DMS114 treated with DMSO at 0.1 percent for 48 hours (cell line): ENCODE data around the gene INHBE.
"Not testable (repeated sequence)": the region's sequence is repeated elsewhere in the genome, so short reads cannot be mapped to it uniquely, and the experiment has no call there.

Experiments
- DNase-seq: peaks from one replicate; lab custom pipeline; 2025; ENCODE audit not compliant: unreplicated experiment; lab: John Stamatoyannopoulos, UW

INHBE gene

DNA sequence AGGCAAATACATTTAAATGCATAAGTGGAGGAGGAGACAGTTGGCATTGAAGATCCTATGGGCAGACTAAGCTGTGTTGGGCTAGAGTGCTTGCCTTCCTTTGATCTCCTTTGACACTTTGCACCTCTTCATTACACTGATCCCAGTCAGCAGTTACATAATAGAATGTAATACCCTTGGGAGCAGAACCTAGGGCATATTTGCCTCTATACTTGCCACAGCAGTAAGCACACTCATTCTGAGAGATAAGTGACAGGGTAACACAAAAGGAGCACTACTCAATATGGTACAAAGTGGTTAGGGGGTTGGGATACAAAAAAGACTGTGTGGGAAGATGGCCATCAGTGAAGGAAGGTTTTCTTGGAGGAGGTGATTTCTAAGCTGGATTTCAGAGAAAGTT is 41.7 kb downstream of the INHBE start:
- DNase-seq = no peak

DNA sequence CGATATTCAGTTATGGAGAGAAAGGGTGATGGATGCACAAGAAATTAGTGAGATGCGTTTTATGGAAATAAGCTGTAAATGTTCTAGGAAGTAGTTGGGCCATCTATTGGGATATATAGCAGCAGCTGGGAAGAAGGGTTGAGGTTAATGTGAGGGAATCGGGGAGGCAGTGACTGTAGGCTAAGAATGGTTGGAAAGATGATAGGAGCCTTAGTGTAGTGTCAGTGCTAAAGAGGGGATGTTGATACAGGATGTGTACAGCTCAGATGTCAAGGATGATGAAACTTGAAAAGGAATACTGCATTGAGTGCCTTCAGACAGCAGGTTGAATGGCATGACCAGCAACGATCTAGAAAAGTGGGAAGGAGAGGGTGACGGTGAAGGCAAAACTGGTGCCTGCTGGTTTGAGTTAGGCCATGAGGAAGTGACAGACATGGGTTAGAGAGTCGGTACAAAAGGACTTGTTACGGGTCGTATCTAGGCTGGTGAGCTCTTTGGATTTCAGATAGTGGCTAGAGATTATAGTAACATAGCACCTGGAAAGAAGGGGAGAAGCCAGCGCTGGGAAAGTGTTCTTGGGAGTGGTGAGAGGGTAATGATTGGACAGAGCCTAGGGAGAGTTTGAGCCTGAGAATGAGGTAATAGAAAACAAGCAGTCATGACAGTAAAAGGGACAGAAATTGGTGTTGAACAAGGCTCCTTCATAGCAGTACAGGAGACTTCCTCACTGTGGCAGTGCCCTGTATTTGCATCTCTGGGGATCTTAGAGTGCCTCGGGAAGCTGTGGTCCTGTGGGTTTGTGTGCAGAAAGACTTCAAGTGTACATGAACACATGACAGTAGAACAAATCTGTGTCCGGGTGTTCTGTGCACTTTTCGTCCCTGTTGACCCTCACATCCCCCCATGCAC is 42.4 kb downstream of the INHBE start:
- DNase-seq = no peak

DNA sequence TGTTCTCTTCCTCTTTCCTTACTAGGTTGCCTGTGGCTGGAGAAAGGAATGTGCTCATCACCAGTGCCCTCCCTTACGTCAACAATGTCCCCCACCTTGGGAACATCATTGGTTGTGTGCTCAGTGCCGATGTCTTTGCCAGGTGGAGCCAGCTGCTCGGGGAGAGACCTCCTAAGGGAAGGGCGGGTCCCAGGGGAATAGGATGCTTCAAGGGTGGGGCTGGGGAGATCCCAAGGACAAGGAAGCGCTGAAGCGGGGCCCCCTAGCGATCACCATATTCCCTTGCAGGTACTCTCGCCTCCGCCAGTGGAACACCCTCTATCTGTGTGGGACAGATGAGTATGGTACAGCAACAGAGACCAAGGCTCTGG is 43.0 kb downstream of the INHBE start:
- DNase-seq = no peak

DNA sequence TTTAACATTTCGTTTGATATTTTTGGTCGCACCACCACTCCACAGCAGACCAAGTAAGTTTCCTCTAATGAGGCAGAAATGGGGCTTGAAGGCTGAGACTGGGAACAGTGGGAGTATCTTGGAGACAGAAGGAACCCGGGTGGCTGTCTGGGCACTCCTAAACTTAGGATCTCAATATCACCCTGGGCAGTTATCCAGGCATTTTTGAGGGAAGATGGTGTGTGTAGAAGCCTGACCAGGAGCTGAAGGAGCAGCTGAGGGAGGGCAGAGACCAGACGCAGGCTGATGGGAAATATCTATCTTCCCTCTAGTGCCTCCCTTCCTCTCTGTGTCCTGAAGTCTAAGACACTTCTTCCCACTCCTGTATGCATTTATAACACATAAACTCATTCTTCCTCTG is 43.5 kb downstream of the INHBE start:
- no peak for DNase-seq

DNA sequence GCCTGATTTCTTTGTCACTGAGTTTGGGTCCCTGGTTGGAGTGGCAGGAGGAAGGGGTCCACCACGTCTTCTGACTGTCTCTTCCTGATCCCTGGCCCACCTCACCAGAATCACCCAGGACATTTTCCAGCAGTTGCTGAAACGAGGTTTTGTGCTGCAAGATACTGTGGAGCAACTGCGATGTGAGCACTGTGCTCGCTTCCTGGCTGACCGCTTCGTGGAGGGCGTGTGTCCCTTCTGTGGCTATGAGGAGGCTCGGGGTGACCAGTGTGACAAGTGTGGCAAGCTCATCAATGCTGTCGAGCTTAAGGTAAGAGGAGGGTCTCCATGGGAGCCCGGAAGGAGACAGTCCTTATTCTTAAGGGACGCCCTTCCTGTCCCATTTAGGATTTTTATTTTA is 45.1 kb downstream of the INHBE start:
- no peak for DNase-seq

DNA sequence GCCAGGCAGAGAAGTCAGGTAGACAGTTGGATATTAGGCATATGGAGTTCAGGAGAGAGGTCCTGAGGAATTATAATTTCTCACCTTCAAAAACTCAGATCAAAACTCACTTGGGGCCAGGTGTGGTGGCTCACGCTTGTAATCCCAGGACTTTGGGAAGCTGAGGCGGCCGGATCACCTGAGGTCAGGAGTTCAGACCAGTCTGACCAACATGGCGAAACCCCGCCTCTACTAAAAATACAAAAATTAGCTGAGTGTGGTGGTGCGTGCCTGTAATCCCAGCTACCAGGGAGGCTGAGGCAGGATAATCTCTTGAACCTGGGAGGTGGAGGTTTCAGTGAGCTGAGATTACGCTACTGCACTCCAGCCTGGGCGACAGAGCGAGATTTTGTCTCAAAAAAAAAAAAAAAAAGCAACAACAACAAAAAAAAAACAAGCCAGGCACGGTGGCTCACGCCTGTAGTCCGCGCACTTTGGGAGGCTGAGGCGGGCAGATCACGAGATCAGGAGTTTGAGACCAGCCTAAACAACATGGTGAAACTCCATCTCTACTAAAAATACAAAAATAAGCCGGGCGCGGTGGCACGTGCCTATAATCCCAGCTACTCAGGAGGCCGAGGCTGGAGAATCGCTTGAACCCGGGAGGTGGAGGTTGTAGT is 47.3 kb downstream of the INHBE start:
- DNase-seq = not testable (repeated sequence)

DNA sequence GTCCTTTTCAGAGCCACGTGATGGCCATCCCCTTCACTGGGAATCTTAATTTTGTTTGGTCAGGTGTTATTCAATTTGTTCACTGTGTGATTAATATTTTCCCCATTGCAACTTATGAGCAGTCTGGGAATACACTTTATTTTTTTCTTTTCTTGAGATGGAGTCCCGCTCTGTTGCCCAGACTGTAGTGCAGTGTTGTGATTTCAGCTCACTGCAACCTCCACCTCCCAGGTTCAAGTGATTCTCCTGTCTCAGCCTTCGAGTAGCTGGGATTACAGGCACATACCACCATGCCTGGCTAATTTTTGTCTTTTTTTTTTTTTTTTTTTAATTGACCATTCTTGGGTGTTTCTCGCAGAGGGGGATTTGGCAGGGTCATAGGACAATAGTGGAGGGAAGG is 51.4 kb downstream of the INHBE start:
- not testable (repeated sequence) for DNase-seq
